ENCODE data around the gene ADARB2. TPM values are rescaled to one million over a fixed set of nuclear protein-coding genes. Genes with fewer than 3 reads are reported as not detected.

The ADARB2 gene
- total and polyA plus RNA-seq, 4 donors = under 0.01 to 0.79 TPM; not detected in 2

GRCh38 chr10:1202343-1202742 is 535.0 kb downstream of the ADARB2 start:
- Histone ChIP-seq H3K27ac (ENCODE audit: low read depth in 1 of 2, low read length in 2 of 2) (no peak overlapping the region), H3K4me1 (ENCODE audit: control insufficient read depth in 1 of 2, insufficient read depth in 2 of 2, low read length in 2 of 2) (no peaks in the 10 kb centered on the region), H3K9me3 (ENCODE audit: control insufficient read depth, low read length) (no peaks in the 10 kb centered on the region), H3K36me3 (ENCODE audit: control insufficient read depth in 1 of 2, insufficient read depth in 2 of 2, low read length in 1 of 2) (no peaks in the 10 kb centered on the region), H3K27me3 (ENCODE audit: control insufficient read depth in 1 of 2, insufficient read depth in 2 of 2, low read length in 1 of 2) (no peaks in the 10 kb centered on the region), H3K4me3 (ENCODE audit: low read length in 2 of 2) (no peak overlapping the region)
- no peak for DNase-seq
- no peak for ATAC-seq (ENCODE audit: low FRiP score)
- WGBS, 2 donors = 83 to 87% methylated on average over 11 of the region's 11 CpGs
- intact Hi-C loops (cut with DNase I) = no loop called here

DNA sequence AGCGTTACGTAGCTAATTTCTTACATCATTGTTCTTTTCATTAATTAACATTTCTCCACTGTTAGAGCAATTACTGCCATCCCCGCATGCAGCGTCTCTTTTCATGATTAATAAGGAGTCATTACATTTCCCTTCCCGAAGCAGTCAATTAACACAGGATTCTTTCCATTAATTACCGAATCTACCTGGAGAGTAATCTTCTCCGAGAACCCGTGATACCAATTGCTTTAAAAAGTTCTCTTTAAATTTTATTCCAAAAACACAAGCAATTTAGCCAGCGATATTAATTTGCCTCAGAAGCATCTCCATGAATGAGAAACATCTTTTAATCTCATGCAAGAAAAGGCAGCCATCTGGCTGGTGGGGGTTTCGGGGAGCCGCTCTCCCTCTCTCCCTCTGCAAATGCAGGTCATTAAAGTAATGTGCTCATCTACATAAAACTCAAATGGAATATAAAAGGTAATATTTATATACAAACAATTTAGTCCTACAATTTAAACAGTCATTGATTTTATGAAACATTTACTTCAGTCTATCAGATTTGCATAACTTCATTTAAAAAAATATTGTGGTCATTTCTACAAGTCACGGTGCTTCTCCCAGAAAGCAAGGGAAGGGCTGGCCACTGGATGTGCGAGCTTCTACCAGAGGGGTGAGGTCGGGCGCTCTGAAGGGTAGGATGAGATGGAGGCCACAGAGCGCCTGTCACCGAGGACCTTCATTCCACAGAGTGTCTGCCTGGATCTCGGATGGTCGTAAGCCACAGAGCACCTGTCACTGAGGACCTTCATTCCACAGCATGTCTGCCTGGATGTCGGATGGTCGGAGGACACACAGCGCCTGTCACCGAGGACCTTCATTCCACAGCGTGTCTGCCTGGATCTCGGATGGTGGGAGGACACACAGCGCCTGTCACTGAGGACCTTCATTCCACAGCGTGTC is 536.2 kb downstream of the ADARB2 start:
- Histone ChIP-seq H3K9me3 (ENCODE audit: control insufficient read depth, low read length) (no peaks in the 10 kb centered on the region), H3K4me3 (ENCODE audit: low read length in 2 of 2) (no peak overlapping the region), H3K36me3 (ENCODE audit: control insufficient read depth in 1 of 2, insufficient read depth in 2 of 2, low read length in 1 of 2) (no peaks in the 10 kb centered on the region), H3K4me1 (ENCODE audit: control insufficient read depth in 1 of 2, insufficient read depth in 2 of 2, low read length in 2 of 2) (no peaks in the 10 kb centered on the region), H3K27me3 (ENCODE audit: control insufficient read depth in 1 of 2, insufficient read depth in 2 of 2, low read length in 1 of 2) (no peaks in the 10 kb centered on the region), H3K27ac (ENCODE audit: low read depth in 1 of 2, low read length in 2 of 2) (no peak overlapping the region)
- 84 to 87% methylated on average over 27 of the region's 27 CpGs for WGBS, 2 donors
- DNase-seq (no peak), ATAC-seq (ENCODE audit: low FRiP score) (no peak)
- intact Hi-C loops (cut with DNase I) = no loop called here

DNA sequence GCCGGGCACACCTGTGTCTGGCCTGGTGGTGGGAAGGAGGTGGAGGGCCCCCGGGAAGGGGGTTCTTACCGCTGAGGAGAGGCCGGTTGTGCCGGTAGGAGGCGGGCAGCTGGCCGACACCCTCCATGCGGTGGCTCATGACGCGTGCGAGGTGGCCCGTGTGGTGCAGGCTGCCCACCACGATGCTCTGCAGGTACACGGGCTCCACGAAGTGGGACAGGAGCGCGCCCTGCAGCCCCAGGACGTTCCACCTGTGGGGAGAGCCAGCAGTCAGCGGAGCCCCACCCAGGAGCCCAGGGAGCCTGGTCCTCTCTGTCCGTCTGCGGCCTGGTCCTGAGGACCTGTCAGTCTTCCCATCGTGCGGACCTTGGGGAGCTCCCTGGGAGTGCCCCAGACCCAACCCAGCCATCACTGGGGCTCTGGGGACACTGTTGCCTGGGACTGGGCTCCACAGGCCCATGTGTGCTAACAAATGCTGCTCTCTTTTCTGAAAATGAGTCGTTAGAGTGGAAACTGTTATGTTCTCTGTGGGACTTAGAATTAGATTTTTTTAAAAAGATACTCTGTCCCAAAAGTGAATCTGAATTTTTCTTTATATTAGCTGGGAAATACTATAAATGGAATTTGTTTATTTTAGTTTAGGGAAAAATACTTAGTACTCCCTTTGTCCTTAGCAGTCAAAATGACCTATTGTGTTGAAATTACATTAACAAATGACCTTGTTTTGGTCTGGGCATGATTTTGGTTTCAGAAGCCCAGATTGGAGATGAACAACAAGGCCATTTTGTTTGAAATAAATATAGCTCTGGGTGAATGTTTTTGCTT is 537.2 kb downstream of the ADARB2 start:
- 86 to 90% methylated on average over 24 of the region's 24 CpGs for WGBS, 2 donors
- H3K9me3 ChIP-seq (ENCODE audit: control insufficient read depth, low read length) = no peaks in the 10 kb centered on the region
- H3K4me3 ChIP-seq (ENCODE audit: low read length in 2 of 2) = no peak overlapping the region
- ATAC-seq (ENCODE audit: low FRiP score) (no peak), DNase-seq (no peak)
- intact Hi-C loops (cut with DNase I) = no loop called here
- no peaks in the 10 kb centered on the region for H3K4me1 ChIP-seq (ENCODE audit: control insufficient read depth in 1 of 2, insufficient read depth in 2 of 2, low read length in 2 of 2)
- H3K36me3 ChIP-seq (ENCODE audit: control insufficient read depth in 1 of 2, insufficient read depth in 2 of 2, low read length in 1 of 2) = no peaks in the 10 kb centered on the region
- no peaks in the 10 kb centered on the region for H3K27me3 ChIP-seq (ENCODE audit: control insufficient read depth in 1 of 2, insufficient read depth in 2 of 2, low read length in 1 of 2)
- no peak overlapping the region for H3K27ac ChIP-seq (ENCODE audit: low read depth in 1 of 2, low read length in 2 of 2)

DNA sequence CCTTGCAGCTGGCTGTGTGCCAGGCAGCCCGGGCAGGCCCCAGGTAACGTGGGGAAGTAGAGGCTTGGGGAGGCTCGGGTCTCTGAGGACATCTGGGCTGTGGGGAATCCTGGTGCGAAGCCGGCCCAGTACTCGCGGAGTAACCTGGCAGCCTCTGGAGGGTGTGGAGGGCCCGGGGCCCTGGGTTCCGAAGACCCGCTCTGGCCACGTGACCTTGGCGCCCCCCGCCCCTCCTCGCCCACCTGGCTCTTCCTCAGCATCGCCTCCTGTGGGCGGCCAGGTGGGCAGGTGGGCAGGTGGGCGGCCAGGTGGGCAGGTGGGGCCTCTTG is 538.0 kb downstream of the ADARB2 start:
- DNase-seq = no peak
- Histone ChIP-seq H3K4me1 (ENCODE audit: control insufficient read depth in 1 of 2, insufficient read depth in 2 of 2, low read length in 2 of 2) (no peaks in the 10 kb centered on the region), H3K4me3 (ENCODE audit: low read length in 2 of 2) (no peak overlapping the region), H3K9me3 (ENCODE audit: control insufficient read depth, low read length) (no peaks in the 10 kb centered on the region), H3K27me3 (ENCODE audit: control insufficient read depth in 1 of 2, insufficient read depth in 2 of 2, low read length in 1 of 2) (no peaks in the 10 kb centered on the region), H3K27ac (ENCODE audit: low read depth in 1 of 2, low read length in 2 of 2) (no peak overlapping the region), H3K36me3 (ENCODE audit: control insufficient read depth in 1 of 2, insufficient read depth in 2 of 2, low read length in 1 of 2) (no peaks in the 10 kb centered on the region)
- intact Hi-C loops (cut with DNase I) = no loop called here
- ATAC-seq (ENCODE audit: low FRiP score) = no peak
- 74 to 78% methylated on average over 17 of the region's 17 CpGs for WGBS, 2 donors

GRCh38 chr10:1198453-1199344 is 538.6 kb downstream of the ADARB2 start:
- intact Hi-C loops (cut with DNase I) = no loop called here

DNA sequence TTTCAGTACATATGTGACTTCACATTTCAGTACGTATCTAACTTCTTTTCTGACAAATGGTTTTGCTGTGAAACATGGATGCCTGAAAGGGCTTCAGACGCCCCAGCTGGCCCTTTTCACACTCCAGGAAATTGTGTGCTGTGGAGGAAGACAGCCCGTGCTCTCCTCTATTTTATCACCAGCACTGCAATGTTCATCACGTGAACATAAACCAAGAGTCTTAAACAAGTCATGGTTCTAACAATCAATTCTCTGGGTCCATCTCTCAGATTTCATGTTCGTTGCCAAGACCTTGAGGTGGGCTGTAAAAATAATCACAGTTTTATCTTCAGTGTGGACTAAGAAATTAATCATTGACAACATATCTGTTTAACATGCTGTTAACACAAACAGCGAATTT is 539.9 kb downstream of the ADARB2 start:
- Histone ChIP-seq H3K4me3 (ENCODE audit: low read length in 2 of 2) (no peak overlapping the region), H3K27me3 (ENCODE audit: control insufficient read depth in 1 of 2, insufficient read depth in 2 of 2, low read length in 1 of 2) (no peaks in the 10 kb centered on the region), H3K36me3 (ENCODE audit: control insufficient read depth in 1 of 2, insufficient read depth in 2 of 2, low read length in 1 of 2) (no peaks in the 10 kb centered on the region), H3K27ac (ENCODE audit: low read depth in 1 of 2, low read length in 2 of 2) (no peak overlapping the region), H3K9me3 (ENCODE audit: control insufficient read depth, low read length) (no peaks in the 10 kb centered on the region), H3K4me1 (ENCODE audit: control insufficient read depth in 1 of 2, insufficient read depth in 2 of 2, low read length in 2 of 2) (no peaks in the 10 kb centered on the region)
- no peak for DNase-seq
- no peak for ATAC-seq (ENCODE audit: low FRiP score)
- WGBS, 2 donors = 31 to 36% methylated on average over 6 of the region's 6 CpGs
- intact Hi-C loops (cut with DNase I) = no loop called here

More at GRCh38 chr10:1198453-1199344, 538.6 kb downstream of the ADARB2 start:
- WGBS, 2 donors = 65 to 67% methylated on average over 20 of the region's 20 CpGs
- H3K27ac ChIP-seq (ENCODE audit: low read depth in 1 of 2, low read length in 2 of 2) = no peak overlapping the region
- ATAC-seq (ENCODE audit: low FRiP score) = no peak
- H3K27me3 ChIP-seq (ENCODE audit: control insufficient read depth in 1 of 2, insufficient read depth in 2 of 2, low read length in 1 of 2) = no peaks in the 10 kb centered on the region
- DNase-seq = no peak
- H3K9me3 ChIP-seq (ENCODE audit: control insufficient read depth, low read length) = no peaks in the 10 kb centered on the region
- H3K4me3 ChIP-seq (ENCODE audit: low read length in 2 of 2) = no peak overlapping the region
- no peaks in the 10 kb centered on the region for H3K36me3 ChIP-seq (ENCODE audit: control insufficient read depth in 1 of 2, insufficient read depth in 2 of 2, low read length in 1 of 2)
- H3K4me1 ChIP-seq (ENCODE audit: control insufficient read depth in 1 of 2, insufficient read depth in 2 of 2, low read length in 2 of 2) = no peaks in the 10 kb centered on the region

GRCh38 chr10:1196656-1197055 is 540.7 kb downstream of the ADARB2 start:
- Histone ChIP-seq H3K9me3 (ENCODE audit: control insufficient read depth, low read length) (no peaks in the 10 kb centered on the region), H3K4me1 (ENCODE audit: control insufficient read depth in 1 of 2, insufficient read depth in 2 of 2, low read length in 2 of 2) (no peaks in the 10 kb centered on the region), H3K4me3 (ENCODE audit: low read length in 2 of 2) (no peak overlapping the region), H3K27me3 (ENCODE audit: control insufficient read depth in 1 of 2, insufficient read depth in 2 of 2, low read length in 1 of 2) (no peaks in the 10 kb centered on the region), H3K27ac (ENCODE audit: low read depth in 1 of 2, low read length in 2 of 2) (no peak overlapping the region), H3K36me3 (ENCODE audit: control insufficient read depth in 1 of 2, insufficient read depth in 2 of 2, low read length in 1 of 2) (no peaks in the 10 kb centered on the region)
- ATAC-seq (ENCODE audit: low FRiP score) = no peak
- no peak for DNase-seq
- WGBS, 2 donors = 36 to 50% methylated on average over 2 of the region's 2 CpGs
- intact Hi-C loops (cut with DNase I) = no loop called here

DNA sequence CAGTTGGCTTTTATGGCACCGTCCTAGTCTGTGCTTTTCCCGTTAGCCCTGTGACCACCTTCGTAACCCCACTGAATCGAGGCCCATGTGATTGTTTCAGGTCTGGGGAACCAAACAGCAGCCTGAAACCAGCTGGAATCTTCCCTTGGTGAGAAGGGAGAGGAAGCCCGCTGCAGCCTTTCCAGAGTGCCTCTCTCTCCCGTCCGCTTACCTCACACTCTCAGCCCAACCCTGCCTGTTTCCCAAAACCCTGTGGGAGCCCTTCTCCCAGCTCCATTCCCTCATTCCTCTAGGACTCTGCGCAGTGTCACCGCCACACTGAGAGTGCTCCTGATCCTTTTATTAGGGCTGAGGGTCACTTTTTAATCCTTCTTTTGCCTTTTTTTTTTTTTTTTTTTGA is 541.5 kb downstream of the ADARB2 start:
- WGBS, 2 donors = 74 to 75% methylated on average over 9 of the region's 9 CpGs
- no peak overlapping the region for H3K27ac ChIP-seq (ENCODE audit: low read depth in 1 of 2, low read length in 2 of 2)
- H3K9me3 ChIP-seq (ENCODE audit: control insufficient read depth, low read length) = no peaks in the 10 kb centered on the region
- no peaks in the 10 kb centered on the region for H3K27me3 ChIP-seq (ENCODE audit: control insufficient read depth in 1 of 2, insufficient read depth in 2 of 2, low read length in 1 of 2)
- H3K4me1 ChIP-seq (ENCODE audit: control insufficient read depth in 1 of 2, insufficient read depth in 2 of 2, low read length in 2 of 2) = no peaks in the 10 kb centered on the region
- no peaks in the 10 kb centered on the region for H3K36me3 ChIP-seq (ENCODE audit: control insufficient read depth in 1 of 2, insufficient read depth in 2 of 2, low read length in 1 of 2)
- ATAC-seq (ENCODE audit: low FRiP score) = no peak
- intact Hi-C loops (cut with DNase I) = no loop called here
- H3K4me3 ChIP-seq (ENCODE audit: low read length in 2 of 2) = no peak overlapping the region
- DNase-seq = no peak

Data from aorta (tissue), 5 donors.